ENCODE results near the gene LPP. TPM values are rescaled to one million over a fixed set of nuclear protein-coding genes. Genes with fewer than 3 reads are reported as not detected.

LPP gene
- total RNA-seq, 4 donors from 2014 or later = 56.0 to 65.7 (median 58.1) TPM

DNA sequence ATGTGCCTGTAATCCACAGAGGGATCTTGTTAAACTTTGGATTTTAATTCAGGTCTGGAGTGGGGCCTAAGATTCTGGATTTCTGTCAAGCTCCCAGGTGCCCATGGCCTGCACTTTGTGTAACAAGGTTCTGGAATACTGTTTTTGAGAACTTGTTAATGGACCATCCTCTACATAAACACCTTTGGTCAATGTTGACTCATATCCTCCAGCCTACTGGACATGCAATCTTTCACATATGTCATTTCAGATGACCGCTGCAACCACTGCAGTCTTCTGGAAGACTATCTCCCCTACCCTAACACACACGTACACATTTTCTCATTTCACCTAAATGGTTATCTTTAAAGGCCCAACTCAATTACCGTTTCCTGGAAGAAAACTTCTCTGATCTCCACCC is 715.7 kb downstream of the LPP start:
- in situ Hi-C loops (cut with MboI; ENCODE audit: low sequenced_read_pairs in 4 of 4) = no loop called here

GRCh38 chr3:188870431-188870830 is 716.5 kb downstream of the LPP start:
- Histone ChIP-seq H3K36me3 (peaks cover 0 to 43% of the 10 kb centered on the region in 2 donors), H3K27ac (no peak overlapping the region), H3K4me1 (peaks cover 0 to 16% of the 10 kb centered on the region in 2 donors), H3K4me3 (no peak overlapping the region), H3K9me3 (no peaks in the 10 kb centered on the region), H3K27me3 (no peaks in the 10 kb centered on the region)
- ATAC-seq = no peak
- DNase-seq = no peak
- TF ChIP-seq, protein P1, sequence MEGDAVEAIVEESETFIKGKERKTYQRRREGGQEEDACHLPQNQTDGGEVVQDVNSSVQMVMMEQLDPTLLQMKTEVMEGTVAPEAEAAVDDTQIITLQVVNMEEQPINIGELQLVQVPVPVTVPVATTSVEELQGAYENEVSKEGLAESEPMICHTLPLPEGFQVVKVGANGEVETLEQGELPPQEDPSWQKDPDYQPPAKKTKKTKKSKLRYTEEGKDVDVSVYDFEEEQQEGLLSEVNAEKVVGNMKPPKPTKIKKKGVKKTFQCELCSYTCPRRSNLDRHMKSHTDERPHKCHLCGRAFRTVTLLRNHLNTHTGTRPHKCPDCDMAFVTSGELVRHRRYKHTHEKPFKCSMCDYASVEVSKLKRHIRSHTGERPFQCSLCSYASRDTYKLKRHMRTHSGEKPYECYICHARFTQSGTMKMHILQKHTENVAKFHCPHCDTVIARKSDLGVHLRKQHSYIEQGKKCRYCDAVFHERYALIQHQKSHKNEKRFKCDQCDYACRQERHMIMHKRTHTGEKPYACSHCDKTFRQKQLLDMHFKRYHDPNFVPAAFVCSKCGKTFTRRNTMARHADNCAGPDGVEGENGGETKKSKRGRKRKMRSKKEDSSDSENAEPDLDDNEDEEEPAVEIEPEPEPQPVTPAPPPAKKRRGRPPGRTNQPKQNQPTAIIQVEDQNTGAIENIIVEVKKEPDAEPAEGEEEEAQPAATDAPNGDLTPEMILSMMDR (IDR thresholded peaks at IDR 0.05 in 4 of 5, conservative IDR thresholded peaks at IDR 0.05 in 1 of 5) = no peak
- no peak for TF ChIP-seq POLR2A (IDR thresholded peaks at IDR 0.05)
- intact Hi-C loops (cut with DNase I; ENCODE audit: low total_unique reads) (no loop called here), in situ Hi-C loops (cut with MboI; ENCODE audit: low sequenced_read_pairs in 4 of 4) (no loop called here)

More for the DNA sequence above, 715.7 kb downstream of the LPP start:
- Histone ChIP-seq H3K4me1 (peaks cover 0 to 16% of the 10 kb centered on the region in 2 donors), H3K4me3 (no peak overlapping the region), H3K9me3 (no peaks in the 10 kb centered on the region), H3K36me3 (peaks cover 0 to 35% of the 10 kb centered on the region in 2 donors), H3K27ac (no peak overlapping the region), H3K27me3 (no peaks in the 10 kb centered on the region)
- DNase-seq = no peak
- TF ChIP-seq, protein P1 (IDR thresholded peaks at IDR 0.05 in 4 of 5, conservative IDR thresholded peaks at IDR 0.05 in 1 of 5) = no peak
- no peak for TF ChIP-seq POLR2A (IDR thresholded peaks at IDR 0.05)
- ATAC-seq = no peak
- intact Hi-C loops (cut with DNase I; ENCODE audit: low total_unique reads) = no loop called here

DNA sequence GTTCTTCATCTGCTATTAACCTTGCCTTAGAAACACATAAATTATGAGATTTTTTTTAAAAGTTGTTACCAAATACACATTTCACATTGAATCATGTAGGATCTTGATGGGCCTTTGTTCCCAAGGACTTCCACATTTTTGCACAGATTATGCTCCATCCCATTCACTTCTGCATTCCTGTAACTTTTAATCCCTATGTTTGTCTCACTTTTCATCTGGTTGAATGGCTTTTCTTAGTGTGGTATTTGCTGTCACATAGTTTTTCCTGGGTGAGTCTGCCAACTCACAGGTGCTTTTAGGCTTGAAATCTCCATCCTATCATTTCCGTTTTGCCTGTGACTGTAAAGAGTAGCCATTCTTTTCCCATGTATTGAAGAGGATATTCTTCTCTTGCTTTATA is 720.6 kb downstream of the LPP start:
- no peaks in the 10 kb centered on the region for H3K9me3 ChIP-seq
- H3K27ac ChIP-seq = no peak overlapping the region
- TF ChIP-seq, protein P1 (IDR thresholded peaks at IDR 0.05 in 4 of 5, conservative IDR thresholded peaks at IDR 0.05 in 1 of 5) = no peak
- TF ChIP-seq POLR2A (IDR thresholded peaks at IDR 0.05) = no peak
- H3K4me1 ChIP-seq = no peaks in the 10 kb centered on the region
- H3K4me3 ChIP-seq = no peak overlapping the region
- DNase-seq = no peak
- intact Hi-C loops (cut with DNase I; ENCODE audit: low total_unique reads) = no loop called here
- in situ Hi-C loops (cut with MboI; ENCODE audit: low sequenced_read_pairs in 4 of 4) = no loop called here
- no peak for ATAC-seq
- H3K27me3 ChIP-seq = no peaks in the 10 kb centered on the region
- peaks cover 0 to 47% of the 10 kb centered on the region in 2 donors for H3K36me3 ChIP-seq

GRCh38 chr3:188875413-188875812 is 721.5 kb downstream of the LPP start:
- Histone ChIP-seq H3K4me1 (no peaks in the 10 kb centered on the region), H3K27me3 (no peaks in the 10 kb centered on the region), H3K36me3 (peaks cover 0 to 49% of the 10 kb centered on the region in 2 donors), H3K4me3 (no peak overlapping the region), H3K27ac (no peak overlapping the region), H3K9me3 (no peaks in the 10 kb centered on the region)
- ATAC-seq (no peak), DNase-seq (no peak)
- TF ChIP-seq POLR2A (IDR thresholded peaks at IDR 0.05) = no peak
- TF ChIP-seq, protein P1 (IDR thresholded peaks at IDR 0.05 in 4 of 5, conservative IDR thresholded peaks at IDR 0.05 in 1 of 5) = no peak
- in situ Hi-C loops (cut with MboI; ENCODE audit: low sequenced_read_pairs in 4 of 4) (no loop called here), intact Hi-C loops (cut with DNase I; ENCODE audit: low total_unique reads) (no loop called here)

DNA sequence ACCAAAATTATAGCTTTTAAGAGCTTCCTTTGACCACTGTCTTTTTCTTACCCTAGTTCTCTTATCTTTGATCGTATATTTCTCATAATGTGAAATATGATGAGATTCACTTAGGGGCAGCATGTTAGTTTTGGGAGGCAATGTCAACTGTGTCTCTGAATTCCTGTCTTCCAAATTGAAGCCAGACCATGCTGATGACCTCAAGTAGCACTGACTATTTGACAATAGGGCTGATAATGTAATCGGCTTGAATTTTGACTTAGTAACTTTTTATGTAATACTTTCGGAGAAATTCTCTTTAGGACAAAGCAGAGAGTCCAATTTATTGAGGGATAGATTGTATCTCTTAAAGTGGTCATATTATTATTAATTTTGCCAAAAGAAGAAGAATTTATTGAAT is 722.4 kb downstream of the LPP start:
- Histone ChIP-seq H3K4me3 (no peak overlapping the region), H3K36me3 (peaks cover 0 to 51% of the 10 kb centered on the region in 2 donors), H3K27ac (no peak overlapping the region), H3K27me3 (no peaks in the 10 kb centered on the region), H3K9me3 (no peaks in the 10 kb centered on the region), H3K4me1 (peaks cover under 1 to 3% of the 10 kb centered on the region in 2 donors)
- no peak for TF ChIP-seq POLR2A (IDR thresholded peaks at IDR 0.05)
- TF ChIP-seq, protein P1 (IDR thresholded peaks at IDR 0.05 in 4 of 5, conservative IDR thresholded peaks at IDR 0.05 in 1 of 5) = no peak
- in situ Hi-C loops (cut with MboI; ENCODE audit: low sequenced_read_pairs in 4 of 4) = no loop called here
- DNase-seq = no peak
- intact Hi-C loops (cut with DNase I; ENCODE audit: low total_unique reads) = no loop called here
- ATAC-seq = no peak

Measured in gastrocnemius medialis (tissue), 4 donors.